Left ventricle myocardium superior (tissue), 1 donor: ENCODE data around the gene UBE4B. TPM values are rescaled to one million over a fixed set of nuclear protein-coding genes. Genes with fewer than 3 reads are reported as not detected.
"Not testable (repeated sequence)": the region's sequence is repeated elsewhere in the genome, so short reads cannot be mapped to it uniquely, and the experiment has no call there.

Experiments
- ATAC-seq: fragments of 200-7000 bp; cut with Tn5 transposase; one replicate; pipeline ENCODE4 v1.9.1; 2020; ENCODE audit warnings: mild to moderate bottlenecking, moderate library complexity
- DNase-seq: peaks from one replicate; pipeline ENCODE4 v3.0.0-alpha.2; 2020
- intact Hi-C: fragments of 100-400 bp; cut with micrococcal nuclease; formaldehyde crosslinking; loops from one replicate; pipeline ENCODE4 v1.11.0; 2022
- total RNA-seq: library from RNA; stranded (reverse); fragmentation: NEBNext Ultra II Directional; extraction: Animal tissue kit (Norgen Biotek cat#: 25700); gene quantifications from one replicate; pipeline ENCODE4 v1.2.1, GENCODE V29; 2021
- donor health status: DM: no; HTN: yes; CAD: no; lungs with severe emphysema.

The UBE4B gene
- total RNA-seq, 1 donor from 2014 or later: 78.4 TPM

GRCh38 chr1:10064416-10065343 lies 31.9 kb downstream of the UBE4B start:
- intact Hi-C loops: no loop called here
- ATAC-seq (peak; percentile 14), DNase-seq (no peak)

- DNase-seq: no peak
- intact Hi-C loops: no loop called here
- peak; percentile 35 for ATAC-seq
Observed at GRCh38 chr1:10065344-10065685, 32.6 kb downstream of the UBE4B start.

- ATAC-seq (no peak), DNase-seq (no peak)
- intact Hi-C loops: no loop called here
Observed at GRCh38 chr1:10065760-10066159, 33.0 kb downstream of the UBE4B start.

GRCh38 chr1:10068605-10069294 lies 36.0 kb downstream of the UBE4B start:
- DNase-seq: no peak
- ATAC-seq: no peak
- intact Hi-C loops: no loop called here

- DNase-seq (no peak), ATAC-seq (no peak)
- intact Hi-C loops: no loop called here
Observed at GRCh38 chr1:10070206-10070605, 37.4 kb downstream of the UBE4B start.

- intact Hi-C loops: no loop called here
- no peak for ATAC-seq
Observed at GRCh38 chr1:10071640-10072039, 38.9 kb downstream of the UBE4B start.

DNA sequence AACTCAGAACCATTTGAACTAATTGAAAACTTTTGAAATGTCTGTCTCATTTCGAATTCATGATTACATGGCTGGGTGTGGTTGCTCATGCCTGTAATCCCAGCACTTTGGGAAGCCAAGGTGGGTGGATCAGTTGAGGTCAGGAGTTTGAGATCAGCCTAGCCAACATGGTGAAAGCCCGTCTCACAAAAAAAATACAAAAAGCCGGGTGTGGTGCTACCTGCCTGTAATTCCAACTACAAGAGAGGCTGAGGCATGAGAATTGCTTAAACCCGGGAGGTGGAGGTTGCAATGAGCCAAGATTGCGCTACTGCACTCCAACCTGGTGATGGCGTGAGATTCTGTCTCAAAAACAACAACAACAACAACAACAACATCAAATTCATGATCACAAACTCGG lies 40.6 kb downstream of the UBE4B start:
- DNase-seq, intact Hi-C loops, ATAC-seq: not testable (repeated sequence)

More at GRCh38 chr1:10071640-10072039, 38.9 kb downstream of the UBE4B start:
- DNase-seq: no peak

DNA sequence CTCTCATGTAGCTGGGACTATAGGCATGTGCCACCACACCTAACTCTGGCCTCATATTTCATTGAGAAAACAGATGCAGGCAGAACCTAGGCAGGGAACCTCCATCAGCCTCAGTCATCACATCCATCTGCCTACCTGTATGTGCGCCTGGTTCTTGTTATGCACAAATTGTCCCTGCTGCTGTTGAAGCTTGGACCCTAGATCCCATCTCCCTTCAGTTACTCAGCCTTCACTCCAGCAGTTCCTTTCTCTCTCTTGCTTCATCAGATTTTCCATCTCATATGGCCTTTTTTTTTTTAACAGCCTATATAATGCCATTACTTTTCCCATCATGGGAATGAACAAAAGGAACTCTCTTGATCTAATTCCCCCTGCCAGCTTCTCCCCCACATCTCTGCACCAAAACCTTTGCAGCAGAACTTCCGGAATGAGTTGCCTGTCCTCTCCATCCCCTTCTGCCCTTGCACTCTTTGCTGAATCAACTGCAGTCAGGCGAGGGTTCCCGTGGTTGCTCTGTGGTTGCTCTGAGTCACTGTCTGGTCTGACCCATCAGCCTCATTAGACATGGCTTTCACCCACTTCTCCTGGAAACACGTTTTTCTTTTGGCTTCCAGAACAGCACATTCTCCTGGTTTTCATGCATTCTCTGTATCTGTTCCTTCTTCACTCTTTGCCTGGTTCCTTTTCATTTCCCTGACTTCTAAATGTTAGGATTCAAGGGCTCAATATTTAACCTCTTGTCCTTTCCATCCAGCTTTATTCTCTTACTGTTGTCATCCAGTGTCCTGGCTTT lies 41.5 kb downstream of the UBE4B start:
- no peak for DNase-seq
- intact Hi-C loops: no loop called here
- peak; percentile 48 for ATAC-seq

- intact Hi-C loops: no loop called here
- DNase-seq: no peak
- peak; percentile 53 for ATAC-seq
Observed at GRCh38 chr1:10074852-10075730, 42.3 kb downstream of the UBE4B start.

GRCh38 chr1:10075732-10076131 lies 43.0 kb downstream of the UBE4B start:
- no peak for DNase-seq
- no peak for ATAC-seq
- intact Hi-C loops: no loop called here

DNA sequence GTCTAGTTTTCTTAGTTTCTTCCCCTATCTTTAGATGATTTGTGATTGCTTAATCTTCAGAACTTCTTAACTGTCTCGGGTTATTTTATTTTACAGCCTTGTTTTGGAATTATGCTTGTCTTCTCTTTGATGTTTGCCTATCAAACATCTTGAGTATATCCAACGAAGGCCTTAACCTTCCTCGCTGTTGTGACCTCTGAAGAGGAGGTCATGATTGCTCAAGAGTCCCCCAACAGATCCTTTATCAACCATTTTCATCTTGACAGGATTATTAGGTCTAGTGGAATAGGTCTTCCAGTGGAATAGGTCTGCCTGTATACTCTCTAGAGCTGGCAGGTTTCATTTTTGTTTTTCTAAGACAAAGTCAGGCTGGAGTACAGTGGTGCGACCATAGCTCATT lies 45.7 kb downstream of the UBE4B start:
- intact Hi-C loops: no loop called here
- ATAC-seq (no peak), DNase-seq (no peak)

DNA sequence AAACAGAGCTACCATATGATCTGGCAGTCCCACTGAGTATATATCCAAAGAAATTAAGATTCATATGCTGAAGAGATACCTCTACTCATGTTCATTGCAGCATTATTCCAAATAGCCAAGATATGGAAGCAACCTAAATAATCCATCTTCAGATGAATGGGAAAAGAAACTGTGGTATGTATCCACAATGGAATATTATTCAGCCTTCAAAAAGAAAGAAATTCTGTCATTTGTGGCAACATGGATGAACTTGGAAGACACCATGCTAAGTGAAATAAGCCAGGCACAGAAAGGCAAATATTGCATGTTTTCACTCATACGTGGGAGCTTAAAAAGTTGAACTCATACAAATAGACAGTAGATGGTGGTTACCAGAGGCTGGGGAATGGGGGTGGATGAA lies 47.8 kb downstream of the UBE4B start:
- ATAC-seq (no peak), DNase-seq (no peak)
- intact Hi-C loops: no loop called here

- intact Hi-C loops: no loop called here
- ATAC-seq (no peak), DNase-seq (no peak)
Observed at GRCh38 chr1:10082785-10083479, 50.2 kb downstream of the UBE4B start.

- no peak for DNase-seq
- intact Hi-C loops: no loop called here
- ATAC-seq: peak; percentile 36
Observed at GRCh38 chr1:10084045-10084444, 51.3 kb downstream of the UBE4B start.

DNA sequence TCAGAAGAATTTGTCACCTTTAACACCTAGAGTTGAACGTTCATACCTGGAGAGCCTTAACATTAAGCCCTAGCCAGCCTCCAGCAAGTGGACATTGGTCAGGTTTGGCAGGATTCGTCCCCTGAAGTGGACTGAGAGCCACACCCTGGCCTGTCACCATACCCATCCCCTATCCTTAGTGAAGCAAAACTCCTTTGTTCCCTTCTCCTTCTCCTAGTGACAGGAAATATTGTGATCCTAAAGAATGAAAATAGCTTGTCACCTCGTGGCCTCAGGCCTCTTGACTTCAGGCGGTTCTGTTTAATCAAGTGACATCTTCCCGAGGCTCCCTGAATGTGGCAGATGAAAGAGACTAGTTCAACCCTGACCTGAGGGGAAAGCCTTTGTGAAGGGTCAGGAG lies 52.3 kb downstream of the UBE4B start:
- ATAC-seq (peak; percentile 18), DNase-seq (no peak)
- intact Hi-C loops: no loop called here

GRCh38 chr1:10087210-10087609 lies 54.5 kb downstream of the UBE4B start:
- ATAC-seq: no peak
- intact Hi-C loops: no loop called here
- no peak for DNase-seq

DNA sequence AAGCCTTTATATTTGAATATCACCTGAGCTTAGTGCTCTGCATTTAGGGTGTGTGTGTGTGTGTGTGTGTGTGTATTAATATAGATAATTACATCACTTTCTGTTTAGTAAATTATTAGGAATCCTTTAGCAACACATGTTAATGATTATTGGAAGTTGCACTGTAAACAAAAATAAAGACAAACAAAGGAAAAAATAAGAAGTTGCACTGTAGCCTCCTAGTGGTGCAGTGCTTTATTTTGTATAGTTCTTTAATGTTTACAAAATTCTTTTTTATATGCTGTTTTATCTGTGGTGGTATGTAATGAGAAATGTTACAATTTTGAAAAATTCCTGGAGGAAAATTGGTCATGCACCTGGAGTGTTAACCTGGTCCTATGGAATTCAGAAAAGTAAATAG lies 69.2 kb downstream of the UBE4B start:
- ATAC-seq (no peak), DNase-seq (no peak)
- intact Hi-C loops: no loop called here

- DNase-seq: no peak
- intact Hi-C loops: no loop called here
- no peak for ATAC-seq
Observed at GRCh38 chr1:10103193-10103592, 70.4 kb downstream of the UBE4B start.
